Measurements from ENCODE around the gene VKORC1. TPM values are rescaled to one million over a fixed set of nuclear protein-coding genes. Genes with fewer than 3 reads are reported as not detected.

Gene VKORC1
- polyA plus RNA-seq, 3 donors, result 64.6 to 86.1 (median 72.4) TPM

- DNase-seq, result peak; percentile 99
These were observed 20.4 kb downstream of the VKORC1 start, which contains the start of the genes ZNF646 and ZNF668 for GRCh38 chr16:31073970-31074813. ZNF646 (plus strand) TSS chr16:31074422; CDS start chr16:31076325, 1,903 bp downstream. ZNF668 (minus strand) TSS chr16:31074240; CDS start chr16:31064459, 9,781 bp downstream.

- DNase-seq, result peak; percentile 94
These were observed 21.2 kb downstream of the VKORC1 start for GRCh38 chr16:31073142-31073969.

- DNase-seq, result peak; percentile 10
These were observed 22.0 kb downstream of the VKORC1 start for GRCh38 chr16:31072540-31073141.

- peak; percentile 2 for DNase-seq
These were observed 22.7 kb downstream of the VKORC1 start for GRCh38 chr16:31071861-31072260.

GRCh38 chr16:31067342-31067741 lies 27.3 kb downstream of the VKORC1 start:
- DNase-seq, result no peak

- no peak for DNase-seq
These were observed 29.6 kb downstream of the VKORC1 start for GRCh38 chr16:31064882-31065461.

GRCh38 chr16:31063843-31064611 lies 30.6 kb downstream of the VKORC1 start:
- DNase-seq, result no peak

- no peak for DNase-seq
These were observed 31.1 kb downstream of the VKORC1 start for GRCh38 chr16:31063495-31063842.

GRCh38 chr16:31061813-31062440 lies 32.7 kb downstream of the VKORC1 start:
- no peak for DNase-seq

GRCh38 chr16:31061126-31061812 lies 33.3 kb downstream of the VKORC1 start:
- no peak for DNase-seq

GRCh38 chr16:31055613-31056012 lies 39.0 kb downstream of the VKORC1 start:
- no peak for DNase-seq

- DNase-seq, result no peak
These were observed 42.5 kb downstream of the VKORC1 start for GRCh38 chr16:31052114-31052513.

GRCh38 chr16:31050280-31051030 lies 44.1 kb downstream of the VKORC1 start:
- DNase-seq, result no peak

GRCh38 chr16:31043898-31044481 lies 50.6 kb downstream of the VKORC1 start:
- no peak for DNase-seq

- DNase-seq, result no peak
These were observed 51.2 kb downstream of the VKORC1 start for GRCh38 chr16:31043352-31043751.

- DNase-seq, result no peak
These were observed 51.7 kb downstream of the VKORC1 start for GRCh38 chr16:31042866-31043265.
